NCI-H524 treated with DMSO at 0.1 percent for 48 hours (cell line): Measurements from ENCODE around the gene NHLRC2.
"Not testable (repeated sequence)": the region's sequence is repeated elsewhere in the genome, so short reads cannot be mapped to it uniquely, and the experiment has no call there.

Experiments
- DNase-seq: peaks from one replicate; lab custom pipeline; 2025; lab: John Stamatoyannopoulos, UW

Gene NHLRC2, protein sequence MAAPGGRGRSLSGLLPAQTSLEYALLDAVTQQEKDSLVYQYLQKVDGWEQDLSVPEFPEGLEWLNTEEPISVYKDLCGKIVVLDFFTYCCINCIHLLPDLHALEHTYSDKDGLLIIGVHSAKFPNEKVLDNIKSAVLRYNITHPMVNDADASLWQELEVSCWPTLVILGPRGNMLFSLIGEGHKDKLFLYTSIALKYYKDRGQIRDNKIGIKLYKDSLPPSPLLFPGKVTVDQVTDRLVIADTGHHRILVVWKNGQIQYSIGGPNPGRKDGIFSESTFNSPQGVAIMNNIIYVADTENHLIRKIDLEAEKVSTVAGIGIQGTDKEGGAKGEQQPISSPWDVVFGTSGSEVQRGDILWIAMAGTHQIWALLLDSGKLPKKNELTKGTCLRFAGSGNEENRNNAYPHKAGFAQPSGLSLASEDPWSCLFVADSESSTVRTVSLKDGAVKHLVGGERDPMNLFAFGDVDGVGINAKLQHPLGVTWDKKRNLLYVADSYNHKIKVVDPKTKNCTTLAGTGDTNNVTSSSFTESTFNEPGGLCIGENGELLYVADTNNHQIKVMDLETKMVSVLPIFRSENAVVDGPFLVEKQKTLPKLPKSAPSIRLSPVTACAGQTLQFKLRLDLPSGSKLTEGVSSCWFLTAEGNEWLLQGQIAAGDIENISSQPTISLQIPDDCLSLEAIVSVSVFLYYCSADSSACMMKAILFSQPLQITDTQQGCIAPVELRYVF

DNA sequence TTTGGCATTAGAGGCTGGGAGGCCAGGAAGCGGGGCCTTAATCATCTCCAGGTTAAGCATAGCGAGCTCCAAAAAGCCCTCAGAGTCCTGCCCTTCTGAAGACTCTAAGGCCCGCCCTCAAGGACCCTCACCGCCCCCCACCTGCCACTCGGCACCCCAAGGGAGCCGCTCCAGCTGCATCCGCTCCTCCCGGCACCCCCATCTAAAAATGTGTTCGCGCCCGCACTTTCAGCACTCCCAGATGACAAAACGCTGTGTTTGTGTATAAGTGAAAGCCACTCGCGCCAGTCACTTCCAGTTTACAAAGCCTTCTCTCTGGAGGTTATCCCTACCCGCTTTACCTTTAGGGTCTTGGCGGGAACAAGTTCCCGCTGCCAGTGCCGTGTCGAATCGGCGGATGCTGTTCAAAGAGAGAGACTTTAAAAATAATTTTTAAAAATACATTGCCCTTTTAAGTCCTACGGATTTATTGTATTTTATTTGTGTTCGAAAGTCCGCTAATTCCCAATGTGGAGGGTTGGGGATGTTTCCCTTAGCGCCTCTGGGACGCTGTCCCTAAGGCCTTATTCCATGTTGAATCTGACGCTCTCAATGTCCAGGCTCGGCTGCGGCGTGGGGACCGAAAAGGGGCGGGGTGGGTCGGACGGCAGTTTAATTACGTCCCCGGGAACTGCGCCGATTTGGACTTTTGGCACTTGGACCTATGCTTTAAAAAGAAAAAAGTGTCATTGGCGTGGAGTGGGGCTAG lies at the start of gene NHLRC2, which contains the start of gene DCLRE1A:
NHLRC2 (plus strand) TSS at position 649 of the 748 bp plus-strand sequence. CDS start 212 bp downstream, outside the sequence.
DCLRE1A (minus strand) TSS at position 70 of the 748 bp plus-strand sequence. CDS start 900 bp downstream, outside the sequence.
- peak; percentile 25 for DNase-seq

DNA sequence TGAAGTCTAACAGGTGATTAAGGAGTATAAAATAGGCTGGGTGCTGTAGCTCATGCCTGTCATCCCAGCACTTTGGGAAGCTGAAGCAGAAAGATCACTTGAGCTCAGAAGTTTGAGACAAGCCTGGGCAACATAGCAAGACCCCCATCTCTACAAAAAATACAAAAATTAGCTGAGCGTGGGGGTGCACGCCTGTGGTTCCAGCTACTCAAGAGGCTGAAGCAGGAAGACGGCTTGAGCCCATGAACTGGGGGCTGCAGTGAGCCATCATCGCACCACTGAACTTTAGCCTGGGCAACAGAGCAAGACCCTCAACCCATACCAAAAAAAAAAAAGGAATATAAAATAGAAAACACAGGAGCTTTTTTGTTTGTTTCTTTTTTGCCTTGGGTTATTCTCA lies 48.0 kb upstream of the NHLRC2 start:
- no peak for DNase-seq

DNA sequence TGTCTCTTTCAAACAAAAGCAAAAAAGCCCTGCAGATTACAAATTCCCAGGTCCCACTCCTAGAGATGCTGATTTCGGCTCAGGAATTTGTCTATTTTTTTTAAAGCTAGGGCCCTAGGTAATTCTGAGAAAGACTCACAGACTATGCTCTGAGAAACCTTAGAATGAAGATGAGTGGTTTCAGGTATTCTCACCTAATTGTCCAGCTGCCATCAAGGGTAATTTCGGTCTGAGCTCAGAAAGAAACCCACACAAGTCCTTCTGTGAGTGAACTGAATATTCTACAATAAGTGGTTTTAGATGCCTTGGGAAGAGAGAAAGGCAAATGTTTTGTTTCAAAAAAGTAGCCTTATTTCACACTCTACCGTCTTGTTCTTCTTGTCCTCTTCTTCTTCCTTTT lies 46.3 kb upstream of the NHLRC2 start:
- DNase-seq = no peak

DNA sequence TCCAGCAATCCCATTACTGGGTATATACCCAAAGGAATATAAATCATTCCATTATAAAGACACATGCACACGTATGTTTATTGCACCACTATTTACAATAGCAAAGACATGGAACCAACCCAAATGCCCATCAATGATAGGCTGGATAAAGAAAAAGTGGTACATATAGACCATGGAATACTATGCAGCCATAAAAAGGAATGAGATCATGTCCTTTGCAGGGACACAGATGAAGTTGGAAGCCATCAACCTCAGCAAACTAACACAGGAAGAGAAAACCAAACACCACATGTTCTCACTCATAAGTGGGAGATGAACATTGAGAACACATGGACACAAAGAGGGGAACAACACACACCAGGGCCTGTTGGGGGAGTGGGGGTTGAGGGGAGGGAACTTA lies 39.8 kb upstream of the NHLRC2 start:
- DNase-seq = not testable (repeated sequence)

DNA sequence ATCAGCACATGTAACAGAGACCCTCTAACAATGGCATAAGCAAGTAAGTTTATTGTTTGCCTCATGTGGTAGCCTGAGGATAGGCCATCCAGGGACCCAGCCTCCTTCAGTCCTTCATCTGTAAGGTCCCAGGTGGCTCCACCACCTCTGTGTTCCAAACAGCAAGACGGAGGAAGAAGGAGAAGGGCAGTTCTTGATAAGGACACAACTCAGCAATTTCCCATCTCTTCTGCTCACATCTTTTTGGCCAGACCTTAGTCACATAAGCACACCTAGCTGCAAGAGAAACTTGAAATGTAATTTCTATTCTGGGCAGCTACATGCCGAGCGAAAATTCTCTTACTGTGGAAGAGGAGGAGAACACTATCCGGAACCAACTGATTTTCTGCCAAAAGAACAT lies 34.5 kb upstream of the NHLRC2 start:
- no peak for DNase-seq

DNA sequence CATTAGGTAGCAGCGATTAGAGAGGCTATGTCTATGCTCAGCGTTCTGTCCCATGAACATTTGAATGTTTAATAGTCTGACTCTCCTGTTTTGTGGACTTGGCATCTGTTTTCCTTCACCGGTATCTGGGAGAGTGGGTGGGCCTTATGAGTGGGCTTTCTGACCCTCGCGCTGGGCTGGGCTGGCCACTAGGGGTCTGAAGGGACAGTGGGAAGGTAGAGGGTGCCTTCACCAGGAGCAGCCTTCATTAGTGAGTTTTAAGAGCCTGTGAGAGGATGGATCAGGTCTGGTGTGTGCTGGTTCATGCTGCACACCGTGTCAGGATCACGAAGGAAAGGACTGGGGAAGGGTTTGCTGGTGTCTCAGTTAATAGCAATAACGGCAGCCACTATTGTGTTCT lies 34.0 kb upstream of the NHLRC2 start:
- DNase-seq = no peak

DNA sequence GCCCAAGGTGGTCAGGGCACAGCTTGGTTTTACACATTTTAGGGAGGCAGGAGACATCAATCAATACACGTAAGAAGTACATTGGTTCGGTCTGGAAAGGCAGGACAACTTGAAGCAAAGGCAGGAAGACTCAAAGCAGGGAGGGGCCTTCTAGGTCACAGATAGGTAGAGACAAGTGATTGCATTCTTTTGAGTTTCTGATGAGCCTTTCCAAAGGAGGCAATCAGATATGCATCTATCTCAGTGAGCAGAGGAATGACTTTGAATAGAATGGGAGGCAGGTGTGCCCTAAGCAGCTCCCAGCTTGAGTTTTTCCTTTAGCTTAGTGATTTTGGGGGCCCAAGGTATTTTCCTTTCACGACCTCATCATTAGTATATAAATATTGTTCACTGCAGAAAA lies 33.2 kb upstream of the NHLRC2 start:
- not testable (repeated sequence) for DNase-seq

DNA sequence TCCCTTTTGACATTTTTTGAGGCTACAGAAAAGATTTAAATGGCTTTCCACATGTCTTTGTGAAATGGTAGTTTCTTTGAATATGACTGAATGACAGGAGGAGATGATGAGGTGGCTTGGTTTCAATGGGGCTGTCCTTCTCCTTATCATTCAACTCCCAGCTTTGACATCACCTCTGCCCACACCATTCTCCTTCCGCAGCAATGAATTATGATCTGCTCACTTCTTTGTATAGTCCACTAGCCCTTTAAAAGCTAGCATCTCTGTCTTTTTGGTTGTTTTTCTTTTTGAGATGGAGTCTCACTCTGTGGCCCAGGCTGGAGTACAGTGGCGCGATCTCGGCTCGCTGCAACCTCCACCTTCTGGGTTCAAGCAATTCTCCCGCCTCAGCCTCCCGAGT lies 32.3 kb upstream of the NHLRC2 start:
- no peak for DNase-seq

DNA sequence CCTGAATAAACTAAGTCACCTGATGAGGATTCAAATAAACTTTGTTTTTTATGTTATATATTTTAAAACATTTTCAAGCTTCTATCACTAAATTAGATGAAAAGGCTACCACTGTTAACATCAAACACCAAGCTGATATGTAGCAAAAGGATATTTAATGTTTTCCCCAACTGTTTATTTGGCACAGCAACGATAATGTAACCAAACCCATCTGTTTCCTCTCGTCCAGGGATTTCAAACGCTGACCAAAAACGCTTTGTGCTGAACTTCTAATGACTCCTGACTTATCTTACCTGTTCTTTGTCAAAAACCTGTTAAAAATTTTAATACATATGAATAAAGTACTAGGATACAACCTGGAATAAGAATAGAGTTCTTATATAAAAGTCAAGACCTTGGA lies 31.1 kb upstream of the NHLRC2 start:
- no peak for DNase-seq

DNA sequence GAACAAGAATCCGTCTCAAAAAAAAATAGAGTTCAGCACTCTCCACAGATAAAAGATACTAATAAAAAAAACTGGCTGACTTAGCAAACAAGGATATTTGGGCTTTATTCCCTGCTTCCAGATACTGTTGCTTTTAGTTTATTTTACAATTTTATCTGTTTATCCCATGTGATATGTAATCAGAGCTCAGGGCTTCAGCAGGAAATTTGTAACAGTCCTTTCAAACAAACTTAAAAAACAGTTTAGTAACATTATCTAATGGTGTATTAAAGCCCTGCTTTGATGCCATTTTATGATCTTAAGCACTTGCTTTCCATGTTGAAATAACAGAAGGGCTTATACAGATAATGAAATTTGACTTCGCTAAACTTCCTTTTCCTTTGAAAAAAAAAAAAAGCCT lies 28.7 kb upstream of the NHLRC2 start:
- DNase-seq = no peak

DNA sequence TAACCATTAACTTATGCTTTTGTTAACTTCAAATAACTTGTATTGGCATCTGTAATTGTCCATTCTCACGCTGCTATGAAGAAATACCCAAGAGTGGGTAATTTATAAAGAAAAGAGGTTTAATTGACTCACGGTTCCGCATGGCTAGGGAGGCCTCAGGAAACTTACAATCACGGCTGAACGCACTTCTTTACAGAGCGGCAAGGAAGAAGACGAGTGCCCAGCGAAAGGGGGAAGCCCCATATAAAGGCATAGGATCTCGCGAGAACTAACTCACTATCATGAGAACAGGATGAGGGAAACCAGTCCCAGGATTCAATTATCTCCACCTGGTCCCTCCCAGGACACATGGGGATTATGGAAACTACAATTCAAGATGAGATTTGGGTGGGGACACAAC lies 25.9 kb upstream of the NHLRC2 start:
- not testable (repeated sequence) for DNase-seq

DNA sequence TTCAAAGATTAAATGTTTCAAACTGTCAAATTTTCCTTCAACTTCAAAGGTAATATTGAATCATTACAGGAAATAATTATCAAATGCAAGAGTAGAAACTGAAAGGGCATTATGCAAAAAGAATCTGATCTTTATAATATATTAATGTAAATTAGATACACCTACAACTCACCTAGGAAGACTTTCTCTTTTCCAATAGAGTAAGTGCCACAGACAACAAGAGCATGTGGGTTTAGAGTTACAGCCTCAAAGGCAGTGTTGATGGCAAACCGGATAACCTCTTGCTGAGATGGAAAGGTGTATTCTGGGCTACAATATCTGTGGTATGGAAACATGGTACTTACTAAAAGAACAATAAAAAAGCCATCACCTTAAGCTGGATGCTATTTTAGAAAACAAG lies 12.3 kb upstream of the NHLRC2 start:
- no peak for DNase-seq

DNA sequence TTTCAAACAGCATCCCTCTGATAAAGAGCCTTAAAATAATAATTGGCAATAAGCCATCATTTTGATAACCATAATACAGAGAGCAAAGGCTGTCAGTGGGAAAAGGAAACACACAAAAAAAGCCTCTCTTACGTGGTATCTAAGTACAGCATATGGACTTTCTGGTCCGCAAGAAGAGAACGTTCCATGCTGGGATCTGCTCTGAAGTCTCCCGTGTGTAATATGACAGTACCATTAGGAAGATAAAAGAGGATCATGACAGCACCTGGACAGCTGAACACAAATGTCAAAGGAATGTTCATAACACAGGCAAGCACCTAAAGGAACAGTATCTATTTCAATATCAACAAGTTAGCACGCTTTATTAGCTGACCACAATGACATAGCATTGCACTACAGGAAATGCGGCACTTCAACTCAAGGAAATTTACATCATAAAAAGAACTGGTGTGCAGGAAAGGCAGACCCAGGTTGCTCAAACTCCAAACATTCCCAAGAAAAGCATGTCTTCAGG lies 10.4 kb upstream of the NHLRC2 start:
- DNase-seq = no peak

DNA sequence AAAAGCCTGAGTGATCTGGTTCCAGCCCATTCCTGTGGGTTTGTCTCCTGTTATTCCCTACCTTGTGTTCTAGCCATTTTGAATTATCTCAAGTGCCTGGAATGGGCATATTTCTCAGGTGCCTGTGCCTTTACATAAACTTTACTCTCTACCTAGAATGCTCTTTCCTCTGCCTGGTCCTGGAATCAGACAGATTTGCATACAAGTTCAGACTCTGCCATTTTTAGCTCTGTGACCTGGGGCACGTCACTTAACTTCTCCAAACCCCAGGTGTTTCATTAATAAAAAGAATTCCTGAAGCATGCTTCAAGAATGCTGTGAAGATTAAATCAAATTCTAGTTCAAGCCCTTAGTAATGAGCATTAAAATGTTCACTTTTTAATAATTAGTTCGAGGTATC lies 8.4 kb upstream of the NHLRC2 start:
- no peak for DNase-seq

DNA sequence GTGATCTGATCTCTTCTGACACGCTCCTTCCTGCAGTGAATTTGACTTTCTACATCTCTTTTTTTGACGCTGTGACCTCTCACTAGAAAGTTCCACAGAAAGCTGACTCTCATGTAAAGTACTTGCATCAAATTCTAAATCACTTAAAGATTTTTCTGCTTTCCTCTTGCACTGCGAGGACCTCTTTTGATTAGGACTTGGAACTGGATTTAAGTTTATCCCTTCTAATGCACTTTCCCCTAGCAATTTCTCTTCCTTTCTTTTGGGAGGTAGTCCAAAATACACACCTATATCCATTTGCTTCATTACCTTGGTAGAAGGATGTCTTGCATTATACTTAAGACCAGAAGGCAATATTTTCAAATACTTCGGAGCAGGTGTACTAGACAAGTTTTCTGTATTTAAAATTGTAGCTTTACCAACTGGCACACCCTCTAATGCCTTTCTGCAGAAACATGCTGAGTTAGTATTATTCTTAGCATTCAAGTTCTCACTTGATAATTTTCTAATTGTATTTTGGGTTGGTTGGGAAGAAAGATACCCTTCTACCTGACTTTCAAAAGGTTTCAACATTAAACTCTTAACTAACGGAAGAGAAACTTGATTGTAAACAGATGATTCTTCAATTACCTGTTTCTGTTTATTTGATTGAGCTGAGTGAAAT lies 5.2 kb upstream of the NHLRC2 start:
- no peak for DNase-seq

DNA sequence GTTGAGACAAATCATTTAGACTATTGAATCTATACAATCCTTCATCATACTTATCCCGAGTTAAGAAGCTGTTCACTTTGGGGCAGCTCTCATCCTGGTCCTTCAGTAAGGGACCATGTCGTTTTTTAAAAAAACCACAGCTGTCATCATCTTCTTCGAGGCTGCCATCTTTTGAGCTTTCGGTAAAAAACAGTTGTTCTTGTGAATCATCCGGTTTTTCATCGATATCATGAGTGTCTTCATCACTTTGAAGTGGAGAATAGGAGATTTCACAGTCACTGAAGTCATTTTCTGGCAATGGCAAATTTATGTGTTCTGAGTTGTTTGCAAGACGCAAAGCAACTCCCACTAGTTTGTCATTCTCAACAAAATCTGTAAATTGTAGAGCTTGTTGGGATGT lies 4.5 kb upstream of the NHLRC2 start:
- DNase-seq = no peak

DNA sequence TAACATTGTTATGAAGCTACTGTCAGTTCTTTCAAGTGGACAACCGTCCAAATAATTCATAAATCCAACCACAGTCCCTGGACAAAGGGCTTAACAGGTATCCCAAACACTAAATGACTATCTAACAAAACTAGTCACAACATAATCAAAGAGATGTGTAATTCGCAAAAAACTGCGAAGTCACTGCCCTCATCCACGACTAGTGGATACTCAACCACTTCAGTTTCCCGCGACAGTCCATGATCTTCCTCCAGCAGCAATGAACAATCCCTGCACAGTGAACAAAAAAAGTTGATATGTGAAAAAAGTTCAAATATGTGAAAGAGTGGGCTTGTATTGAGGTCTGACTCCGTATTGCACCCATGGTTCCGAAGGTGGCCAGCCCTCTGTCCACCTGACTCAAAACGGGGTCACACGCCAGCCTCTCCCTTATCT lies 866 bp upstream of the NHLRC2 start:
- no peak for DNase-seq

DNA sequence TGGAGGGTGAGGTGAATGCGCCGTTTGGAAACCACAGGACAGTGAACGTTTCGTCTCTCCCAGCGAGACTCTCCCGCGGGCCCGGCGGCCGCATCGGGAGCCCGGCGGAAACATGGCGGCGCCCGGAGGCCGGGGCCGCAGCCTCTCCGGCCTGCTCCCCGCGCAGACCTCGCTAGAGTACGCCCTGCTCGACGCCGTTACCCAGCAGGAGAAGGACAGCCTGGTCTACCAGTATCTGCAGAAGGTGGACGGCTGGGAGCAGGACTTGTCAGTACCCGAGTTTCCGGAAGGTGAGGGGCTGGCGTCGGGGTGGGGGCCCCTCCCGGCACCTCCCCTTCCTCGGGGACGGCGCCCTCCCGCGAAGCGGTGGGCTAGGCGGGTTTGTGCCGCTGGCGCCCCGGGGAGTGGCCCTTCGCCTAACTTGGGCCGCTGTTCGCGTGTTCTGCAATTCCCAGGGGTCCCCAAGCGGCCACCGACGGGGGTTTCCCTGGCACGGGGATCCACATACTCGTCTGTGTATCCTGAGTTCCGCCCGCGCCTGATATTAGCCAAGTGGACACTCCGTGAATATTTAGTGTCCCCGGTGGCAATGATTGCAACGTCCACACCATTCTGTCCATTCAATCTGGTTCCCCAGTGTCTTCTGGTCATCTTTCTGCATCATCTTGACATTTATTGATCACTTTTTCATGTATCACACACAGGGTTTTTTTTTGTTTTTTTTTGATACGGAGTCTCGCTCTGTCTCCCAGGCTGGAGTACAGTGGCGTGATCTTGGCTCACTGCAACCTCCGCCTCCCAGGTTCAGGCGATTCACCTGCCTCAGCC lies 514 bp downstream of the NHLRC2 start:
- DNase-seq = no peak

DNA sequence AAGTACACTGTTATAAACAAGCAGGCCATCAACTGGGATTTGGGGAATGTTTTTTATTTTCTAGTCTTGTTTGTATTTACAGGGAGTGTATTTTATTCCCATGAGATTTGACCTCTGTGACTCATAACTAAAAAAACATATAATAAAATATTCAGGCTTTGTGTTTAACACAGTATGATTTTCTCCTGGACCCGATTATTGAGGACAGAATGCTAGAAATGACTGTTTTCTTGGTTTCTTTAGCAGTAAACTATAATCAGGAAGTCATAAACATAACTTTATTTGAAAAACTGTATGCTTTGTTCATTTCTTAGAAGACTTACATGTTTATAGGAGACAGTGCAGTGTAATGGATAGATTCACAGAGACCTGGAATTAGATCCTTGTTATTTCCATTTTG lies 2.1 kb downstream of the NHLRC2 start:
- no peak for DNase-seq

DNA sequence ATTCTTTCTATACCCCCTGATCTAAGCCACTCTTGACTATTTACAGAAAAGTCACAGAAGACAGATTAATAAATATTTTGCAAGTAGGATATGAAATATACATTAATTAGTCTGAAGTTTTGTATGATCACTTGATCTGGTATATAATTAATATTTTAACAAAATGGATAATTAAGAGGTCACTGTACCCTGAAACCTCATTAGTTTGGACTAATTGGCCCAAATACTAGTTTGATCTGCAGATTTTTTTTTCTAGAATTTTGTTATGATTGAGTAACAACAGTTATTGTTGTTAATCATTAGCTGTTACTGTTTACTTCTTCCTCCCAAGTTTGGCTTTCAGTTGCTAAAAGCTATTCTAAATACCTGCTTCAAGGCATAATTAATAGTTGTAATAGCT lies 2.7 kb downstream of the NHLRC2 start:
- DNase-seq = no peak

DNA sequence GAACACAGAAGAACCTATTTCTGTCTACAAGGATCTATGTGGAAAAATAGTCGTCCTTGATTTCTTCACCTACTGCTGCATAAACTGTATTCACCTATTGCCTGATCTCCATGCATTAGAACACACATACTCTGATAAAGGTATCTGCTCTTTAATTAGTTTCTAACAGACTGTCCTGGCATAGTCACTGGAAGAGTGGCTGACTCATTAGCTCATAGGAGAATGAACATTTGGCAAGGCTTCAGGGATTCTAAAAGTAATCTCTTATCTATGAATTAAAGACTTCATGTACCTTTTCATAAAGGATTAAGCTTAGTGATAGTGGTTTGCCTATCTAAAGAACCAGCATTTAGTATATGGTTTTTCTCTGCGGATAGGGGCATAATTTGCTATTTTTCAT lies 4.1 kb downstream of the NHLRC2 start:
- no peak for DNase-seq
